COLO829 (cell line): ENCODE results near the gene TSPAN4.
A peak's percentile ranks its signal among the peaks of the same experiment; 100 is the strongest.

Experiments used
- DNase-seq: peaks from one replicate; pipeline ENCODE4 v3.0.0; 2012; ENCODE audit warnings: low spot score

TSPAN4 gene

GRCh38 chr11:850775-851763 is 8.4 kb downstream of the TSPAN4 start:
- no peak for DNase-seq

GRCh38 chr11:852762-853161 is 10.1 kb downstream of the TSPAN4 start:
- no peak for DNase-seq

GRCh38 chr11:853682-854448 is 11.2 kb downstream of the TSPAN4 start:
- no peak for DNase-seq

GRCh38 chr11:854601-855329 is 12.1 kb downstream of the TSPAN4 start:
- DNase-seq, result no peak

DNA sequence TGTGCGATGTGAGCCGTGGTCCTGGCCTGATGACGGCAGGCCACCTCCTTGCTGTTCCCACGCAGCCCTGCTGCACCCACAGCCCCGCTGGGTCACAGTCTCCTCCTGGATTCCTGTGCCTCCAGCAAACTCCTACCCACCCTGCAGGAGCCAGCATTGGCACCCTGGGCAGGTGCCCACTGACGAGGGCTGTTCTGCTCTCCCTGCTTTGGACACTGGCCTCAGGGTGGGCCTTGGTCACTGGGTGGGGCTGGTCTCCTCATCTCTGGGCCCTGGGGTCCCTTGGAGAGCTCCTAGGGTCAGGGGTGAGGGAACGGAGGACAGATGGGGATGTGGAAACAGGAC is 12.7 kb downstream of the TSPAN4 start:
- DNase-seq, result no peak

DNA sequence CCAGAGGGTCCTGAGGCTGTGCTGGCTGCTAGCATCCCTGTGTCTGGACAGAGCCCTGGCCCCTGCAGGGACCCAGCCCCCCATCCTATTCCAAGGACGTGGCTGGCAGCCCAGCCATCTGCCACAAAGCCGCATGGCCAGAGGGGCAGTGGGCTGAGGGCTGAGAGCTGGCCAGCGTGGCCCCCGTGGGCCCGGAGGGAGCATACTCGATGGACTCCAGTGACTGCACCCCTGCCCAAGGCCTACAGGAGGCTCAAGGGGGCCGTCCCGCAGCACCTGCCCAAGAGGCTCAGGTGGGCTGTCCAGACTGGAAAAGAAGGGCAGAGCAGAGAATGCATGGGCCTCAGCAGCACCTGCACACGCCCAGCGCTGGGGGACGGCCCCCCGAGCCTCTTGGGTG is 13.1 kb downstream of the TSPAN4 start:
- DNase-seq, result no peak

DNA sequence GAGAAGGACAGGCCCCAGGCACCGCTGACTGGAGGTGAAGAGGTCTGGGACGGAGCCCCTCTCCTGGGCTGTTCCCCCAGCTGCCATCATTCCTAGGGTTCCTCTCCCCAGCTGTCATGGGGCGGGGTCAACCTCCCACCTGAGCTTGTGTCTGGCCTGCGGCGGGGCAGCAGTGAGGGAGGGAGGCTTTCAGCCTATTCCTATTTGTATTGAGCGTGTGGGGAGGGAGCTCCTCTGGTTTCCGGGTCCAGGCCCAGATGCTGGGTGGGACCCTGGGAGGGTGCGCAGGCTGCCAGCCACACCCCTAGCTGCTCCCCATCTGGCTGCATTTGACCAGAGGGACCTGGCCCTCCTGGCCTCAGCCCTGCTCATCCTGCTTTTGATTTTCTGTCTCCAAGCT is 13.7 kb downstream of the TSPAN4 start:
- no peak for DNase-seq

DNA sequence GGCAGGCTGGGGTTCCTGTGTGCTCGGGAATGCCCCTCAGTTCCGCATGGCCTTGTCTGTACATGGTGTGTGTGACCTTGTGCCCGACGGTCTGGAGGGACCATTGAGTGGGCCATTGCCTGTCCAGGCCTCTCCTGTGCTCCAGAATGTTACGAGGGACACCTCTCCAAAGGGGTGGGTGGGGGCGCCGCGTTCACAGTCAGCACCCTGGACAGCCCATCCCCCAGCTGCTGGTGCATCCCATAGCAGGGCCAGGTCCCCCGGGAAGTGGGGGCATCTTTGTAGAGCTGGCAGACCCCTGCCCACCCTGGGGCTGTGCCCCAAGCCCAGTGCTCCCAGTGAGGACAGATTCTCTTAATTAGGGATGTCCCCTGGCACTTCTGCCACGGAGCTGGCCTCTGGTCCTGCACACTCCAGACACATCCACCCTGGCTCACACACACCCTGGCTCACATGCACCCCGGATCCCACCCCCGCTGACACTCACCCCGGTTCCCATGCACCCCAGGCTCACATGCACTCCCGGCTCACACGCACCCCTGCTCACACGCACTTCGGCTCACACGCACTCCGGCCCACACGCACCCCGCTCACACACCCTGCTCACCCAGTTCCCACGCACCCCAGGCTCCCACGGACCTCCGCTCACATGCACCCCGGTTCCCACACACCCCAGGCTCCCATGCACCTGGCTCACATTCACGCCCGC is 15.6 kb downstream of the TSPAN4 start:
- no peak for DNase-seq

GRCh38 chr11:858762-859339 is 16.2 kb downstream of the TSPAN4 start:
- DNase-seq, result no peak

- DNase-seq, result peak; percentile 65
These were observed 16.9 kb downstream of the TSPAN4 start for GRCh38 chr11:859394-860131.

DNA sequence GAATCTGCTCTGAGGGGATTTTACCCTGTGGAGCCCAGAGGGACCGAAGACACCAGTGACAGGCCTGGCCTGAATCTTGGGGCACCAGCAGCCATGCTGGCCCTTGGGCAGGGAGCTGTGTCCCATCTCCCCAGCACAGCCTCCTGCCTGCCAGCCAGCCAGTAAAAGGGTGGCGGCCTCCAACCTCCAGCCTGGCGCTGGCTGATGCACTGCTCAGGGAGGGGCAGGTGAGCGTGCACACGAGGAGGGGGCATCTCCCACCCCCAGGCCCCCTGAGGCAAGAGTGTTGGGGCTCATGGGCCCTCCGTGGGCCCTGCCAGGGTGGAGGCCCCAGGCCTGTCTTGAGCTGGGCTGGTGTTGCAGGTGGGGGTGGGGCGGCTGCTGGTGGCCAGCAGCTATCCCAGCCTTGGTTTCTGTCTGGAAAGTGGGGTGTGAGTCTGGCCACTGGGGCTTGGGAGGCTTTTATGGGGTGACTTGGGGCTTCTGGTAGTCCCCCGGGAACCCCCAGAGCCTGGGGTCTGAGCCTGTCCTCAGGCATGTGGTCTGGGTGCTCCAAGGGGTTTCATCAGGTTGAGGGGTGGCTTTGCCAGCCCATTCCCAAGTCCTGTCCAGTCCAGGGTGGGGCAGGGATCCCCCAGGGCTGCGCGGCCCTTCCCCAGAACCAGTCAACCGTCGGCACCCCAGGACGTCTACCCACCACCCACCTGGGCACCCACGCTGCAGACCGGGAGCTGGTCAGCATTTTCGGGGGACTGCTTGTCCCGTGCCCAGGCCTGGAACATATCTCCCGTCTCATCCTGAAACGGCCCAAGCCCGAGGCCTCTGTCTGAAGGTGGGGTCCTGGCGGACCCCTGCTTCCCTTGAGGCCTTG is 17.8 kb downstream of the TSPAN4 start:
- DNase-seq, result no peak

GRCh38 chr11:861105-861479 is 18.4 kb downstream of the TSPAN4 start:
- no peak for DNase-seq

GRCh38 chr11:862081-862661 is 19.5 kb downstream of the TSPAN4 start:
- no peak for DNase-seq

GRCh38 chr11:862696-863022 is 20.0 kb downstream of the TSPAN4 start:
- no peak for DNase-seq

GRCh38 chr11:863023-863909 is 20.6 kb downstream of the TSPAN4 start:
- no peak for DNase-seq

DNA sequence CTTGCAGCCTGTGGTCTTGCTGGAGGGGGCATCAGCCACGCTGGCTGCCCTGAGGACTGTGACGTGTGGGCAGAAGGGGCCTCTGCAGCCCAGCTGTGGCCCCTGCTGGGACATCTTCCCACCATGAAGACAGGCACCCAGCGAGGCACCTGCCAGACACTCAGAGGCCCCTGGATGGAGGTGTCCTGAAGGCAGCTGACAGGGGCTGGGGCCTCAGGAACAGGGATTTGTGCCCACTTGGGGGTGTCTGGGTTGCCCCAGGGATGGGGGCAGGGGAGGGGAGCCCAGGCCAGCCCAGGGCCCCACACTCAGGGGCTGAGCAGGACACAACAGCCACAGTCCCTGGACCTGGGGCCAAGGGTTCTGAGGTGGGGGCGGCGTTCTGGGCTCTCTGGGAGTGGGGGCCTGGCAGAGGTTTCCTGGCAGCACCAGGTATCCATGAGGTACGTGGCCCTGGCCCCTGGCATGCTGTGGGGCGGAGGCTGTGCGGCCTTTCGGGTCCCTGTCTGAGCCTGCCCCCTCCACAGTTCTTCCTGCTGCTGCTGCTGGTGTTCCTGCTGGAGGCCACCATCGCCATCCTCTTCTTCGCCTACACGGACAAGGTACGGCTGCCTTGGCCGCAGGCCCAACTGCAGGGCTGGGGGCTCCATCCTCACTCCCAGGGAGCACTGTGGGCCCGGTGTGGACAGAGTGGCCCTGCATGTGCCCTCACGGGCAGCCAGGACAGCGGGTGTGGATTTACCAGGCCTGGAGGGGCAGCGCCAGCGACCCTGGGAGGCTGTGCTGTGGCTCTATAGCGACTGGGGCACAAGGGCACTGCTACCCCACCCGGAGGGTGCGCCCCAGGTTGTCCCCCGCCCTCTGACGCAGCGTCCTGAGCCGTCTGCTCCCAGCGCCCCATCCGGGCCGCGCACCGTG is 21.5 kb downstream of the TSPAN4 start:
- no peak for DNase-seq

DNA sequence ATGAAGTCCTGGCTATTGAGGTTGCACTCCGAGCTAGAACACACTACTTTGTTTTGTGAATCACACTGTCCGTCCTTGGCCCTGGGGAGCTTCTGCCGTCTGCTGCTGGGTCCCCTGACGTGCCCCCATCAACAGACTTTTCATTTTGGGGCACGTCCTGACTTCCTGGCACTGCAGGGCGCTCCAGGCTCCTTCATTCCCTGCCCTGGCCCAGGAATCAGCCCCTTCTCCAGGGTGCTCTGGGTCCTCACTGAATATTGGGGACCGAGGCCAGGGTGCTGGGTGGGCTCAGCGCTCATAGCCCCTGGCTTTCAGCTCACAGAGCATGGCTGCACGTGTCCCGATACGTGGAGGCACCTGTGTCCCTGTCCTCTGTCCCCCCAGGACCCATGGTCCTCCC is 22.2 kb downstream of the TSPAN4 start:
- no peak for DNase-seq
